Hepatocyte (in vitro differentiated cells): ENCODE measurements around the gene DGKG.

Source experiments
- EZH2 ChIP-seq: fragments of 200-600 bp; sonication (generic); IDR thresholded peaks from 2 replicates; pipeline ENCODE4 v1.6.1; 2016; ENCODE audit warnings: antibody characterized with exemption, mild to moderate bottlenecking, borderline replicate concordance
- TF ChIP-seq, protein P1 (sequence below): fragments of 200-600 bp; sonication (generic); IDR thresholded peaks from 2 replicates; pipeline ENCODE4 v1.5.1; 2016; ENCODE audit warnings: antibody characterized with exemption, mild to moderate bottlenecking; ENCODE audit not compliant: poor library complexity

- TF ChIP-seq EZH2, result no peak
- TF ChIP-seq, protein P1, sequence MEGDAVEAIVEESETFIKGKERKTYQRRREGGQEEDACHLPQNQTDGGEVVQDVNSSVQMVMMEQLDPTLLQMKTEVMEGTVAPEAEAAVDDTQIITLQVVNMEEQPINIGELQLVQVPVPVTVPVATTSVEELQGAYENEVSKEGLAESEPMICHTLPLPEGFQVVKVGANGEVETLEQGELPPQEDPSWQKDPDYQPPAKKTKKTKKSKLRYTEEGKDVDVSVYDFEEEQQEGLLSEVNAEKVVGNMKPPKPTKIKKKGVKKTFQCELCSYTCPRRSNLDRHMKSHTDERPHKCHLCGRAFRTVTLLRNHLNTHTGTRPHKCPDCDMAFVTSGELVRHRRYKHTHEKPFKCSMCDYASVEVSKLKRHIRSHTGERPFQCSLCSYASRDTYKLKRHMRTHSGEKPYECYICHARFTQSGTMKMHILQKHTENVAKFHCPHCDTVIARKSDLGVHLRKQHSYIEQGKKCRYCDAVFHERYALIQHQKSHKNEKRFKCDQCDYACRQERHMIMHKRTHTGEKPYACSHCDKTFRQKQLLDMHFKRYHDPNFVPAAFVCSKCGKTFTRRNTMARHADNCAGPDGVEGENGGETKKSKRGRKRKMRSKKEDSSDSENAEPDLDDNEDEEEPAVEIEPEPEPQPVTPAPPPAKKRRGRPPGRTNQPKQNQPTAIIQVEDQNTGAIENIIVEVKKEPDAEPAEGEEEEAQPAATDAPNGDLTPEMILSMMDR, result no peak
These were observed 24.0 kb upstream of the DGKG start for GRCh38 chr3:186385856-186386602.
